ENCODE results near the gene ARFGAP3.
A peak's percentile ranks its signal among the peaks of the same experiment; 100 is the strongest.

Gene ARFGAP3

GRCh38 chr22:42793848-42794405, 63.1 kb downstream of the ARFGAP3 start:
- Histone ChIP-seq H3K27ac (ENCODE audit: extremely low read depth, low read depth, low read length) (no peak overlapping the region), H3K4me3 (ENCODE audit: low read depth, low read length) (no peak overlapping the region), H3K36me3 (ENCODE audit: control insufficient read depth in 2 of 2, insufficient read depth in 1 of 2, low read length in 2 of 2) (peaks cover 0 to 30% of the 10 kb centered on the region in 2 experiments; a peak in 1 of 3 replicates), H3K4me1 (ENCODE audit: control insufficient read depth, insufficient read depth, low read length) (no peaks in the 10 kb centered on the region), H3K9me3 (ENCODE audit: control insufficient read depth, insufficient read depth, low read depth, low read length) (no peaks in the 10 kb centered on the region)
- CTCF ChIA-PET = no interaction called here
- TF ChIP-seq ZNF521 (tag by site-specific recombination; IDR thresholded peaks at IDR 0.05) (no peak), KLF1 (tag by site-specific recombination; IDR thresholded peaks at IDR 0.05) (peak; percentile 93)
- POLR2A ChIA-PET = no interaction called here

GRCh38 chr22:42792909-42793847, 63.9 kb downstream of the ARFGAP3 start:
- no peak overlapping the region for H3K27ac ChIP-seq (ENCODE audit: extremely low read depth, low read depth, low read length)
- H3K4me1 ChIP-seq (ENCODE audit: control insufficient read depth, insufficient read depth, low read length) = no peaks in the 10 kb centered on the region
- POLR2A ChIA-PET = no interaction called here
- peaks cover 0 to 26% of the 10 kb centered on the region in 2 experiments; a peak in 1 of 3 replicates for H3K36me3 ChIP-seq (ENCODE audit: control insufficient read depth in 2 of 2, insufficient read depth in 1 of 2, low read length in 2 of 2)
- no peak overlapping the region for H3K4me3 ChIP-seq (ENCODE audit: low read depth, low read length)
- CTCF ChIA-PET = no interaction called here
- H3K9me3 ChIP-seq (ENCODE audit: control insufficient read depth, insufficient read depth, low read depth, low read length) = no peaks in the 10 kb centered on the region
- TF ChIP-seq HIC1 (tag by site-specific recombination; IDR thresholded peaks at IDR 0.05) (peak; percentile 54; the same call in 1 of the 2 replicates), ZNF280C (tag by site-specific recombination; IDR thresholded peaks at IDR 0.05) (no peak)

- CTCF ChIA-PET = interaction anchor here (0.6 to 0.7 kb wide), 2 partner anchors 16 to 76 kb away, joined by 3 read pairs; no protein-coding TSS in a partner anchor
- no peaks in the 10 kb centered on the region for H3K9me3 ChIP-seq (ENCODE audit: control insufficient read depth, insufficient read depth, low read depth, low read length)
- POLR2A ChIA-PET = no interaction called here
- H3K4me3 ChIP-seq (ENCODE audit: low read depth, low read length) = no peak overlapping the region
- H3K27ac ChIP-seq (ENCODE audit: extremely low read depth, low read depth, low read length) = no peak overlapping the region
- H3K36me3 ChIP-seq (ENCODE audit: control insufficient read depth in 2 of 2, insufficient read depth in 1 of 2, low read length in 2 of 2) = peaks cover 0 to 19% of the 10 kb centered on the region in 2 experiments; a peak in 1 of 3 replicates
- TF ChIP-seq SP2 (tag by site-specific recombination; IDR thresholded peaks at IDR 0.05) = no peak
- TF ChIP-seq ZNF704 (tag by site-specific recombination; IDR thresholded peaks at IDR 0.05) = no peak
- TF ChIP-seq ZNF10 (tag by site-specific recombination; IDR thresholded peaks at IDR 0.05) = no peak
- TF ChIP-seq ZNF433 (tag by site-specific recombination; IDR thresholded peaks at IDR 0.05; ENCODE audit: low read depth) = no peak
- no peaks in the 10 kb centered on the region for H3K4me1 ChIP-seq (ENCODE audit: control insufficient read depth, insufficient read depth, low read length)
These were observed 64.6 kb downstream of the ARFGAP3 start for GRCh38 chr22:42792453-42792908.
